HEK293T (cell line): ENCODE data around the gene GPR17.

Experiments
- FOXA1 ChIP-seq: fragments of 450-650 bp; IDR thresholded peaks from 2 replicates; pipeline ENCODE4 v1.6.1; 2016; ENCODE audit warnings: mild to moderate bottlenecking
- HDGF ChIP-seq: fragments of 450-650 bp; IDR thresholded peaks from 2 replicates; pipeline ENCODE4 v1.6.1; 2017; ENCODE audit warnings: antibody characterized with exemption, borderline replicate concordance
- ZNF384 ChIP-seq: fragments of 450-650 bp; IDR thresholded peaks from 2 replicates; pipeline ENCODE4 v1.6.1; 2016

DNA sequence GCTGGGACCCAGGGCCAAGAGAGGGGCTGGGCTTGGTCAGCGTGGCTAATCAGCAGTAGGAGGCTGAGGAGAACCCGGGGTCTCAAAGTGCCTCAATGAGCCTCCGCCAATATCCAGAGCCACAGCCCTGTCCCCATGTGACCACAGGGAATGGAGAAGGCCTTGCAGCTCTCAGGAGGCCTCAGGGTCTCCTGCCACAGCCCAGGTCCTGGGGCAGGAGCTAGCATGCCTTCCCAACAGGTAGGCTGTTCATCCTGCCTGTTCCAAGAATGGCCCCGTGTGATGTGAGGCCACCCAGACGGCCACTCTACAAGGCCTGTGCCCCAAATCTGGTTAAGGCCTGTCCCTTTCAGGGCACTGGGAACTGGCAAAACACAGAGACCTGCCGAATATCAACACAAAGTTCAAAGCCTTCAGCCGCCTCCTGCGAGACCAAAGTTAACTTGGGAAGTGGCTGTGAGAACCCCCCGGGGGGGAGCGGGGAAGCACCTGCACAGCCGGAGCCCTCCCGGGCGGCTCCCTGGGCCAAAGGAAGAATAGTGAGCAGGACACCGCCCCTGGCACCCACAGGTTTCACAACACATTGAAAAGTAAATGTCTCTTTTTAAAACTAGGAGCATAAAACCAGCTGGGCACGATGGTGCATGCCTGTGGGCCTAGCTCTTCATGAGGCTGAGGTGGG, 33.9 kb downstream of the GPR17 start:
- TF ChIP-seq FOXA1 (no peak), ZNF384 (no peak), HDGF (no peak)
